GM18498 (cell line): ENCODE results near the gene ALDH1A3.

Experiments used
- ATAC-seq: cut with Tn5 transposase; IDR thresholded peaks from one replicate; pipeline ENCODE4 v1.9.1; 2021; ENCODE audit warnings: mild to moderate bottlenecking, moderate library complexity; ENCODE audit not compliant: unreplicated experiment

Gene ALDH1A3

DNA sequence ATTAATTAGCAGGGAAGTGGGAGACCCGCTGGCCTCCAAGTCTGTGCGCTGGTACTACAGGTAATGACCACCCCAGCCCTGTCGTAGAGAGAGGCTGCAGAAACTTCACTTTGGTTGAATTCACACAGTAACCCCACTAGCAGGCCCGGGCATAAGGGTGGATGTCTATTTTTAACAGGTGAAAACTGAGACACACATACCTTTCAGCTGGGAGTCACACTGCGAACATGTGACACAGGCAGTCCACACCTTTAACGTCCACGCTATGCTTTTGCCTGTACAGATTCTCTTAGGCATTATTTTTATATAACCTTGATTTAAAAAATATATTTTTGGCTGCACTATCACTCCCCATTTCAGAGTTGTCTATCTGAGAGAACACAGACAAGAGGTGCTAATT, 43.4 kb downstream of the ALDH1A3 start:
- no peak for ATAC-seq

DNA sequence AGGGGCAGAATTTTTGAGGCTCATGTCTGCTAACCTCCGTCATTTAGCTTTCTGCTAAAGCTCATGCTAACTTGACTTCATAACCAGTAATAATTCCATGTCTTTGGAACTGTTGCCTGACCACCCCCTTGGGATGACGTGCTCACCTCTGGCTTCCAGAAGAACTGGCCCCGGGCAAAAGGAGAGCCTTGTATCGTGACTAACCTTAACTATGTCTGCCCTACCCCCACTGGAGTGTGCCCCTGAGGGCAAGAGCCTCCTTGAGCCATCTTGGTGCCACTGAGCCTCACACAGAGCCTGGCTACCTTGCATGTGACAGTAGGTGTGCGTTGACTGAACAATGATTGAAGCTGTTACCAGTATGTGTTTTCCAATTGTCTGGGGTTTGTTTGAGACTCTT, 44.3 kb downstream of the ALDH1A3 start:
- ATAC-seq: no peak

DNA sequence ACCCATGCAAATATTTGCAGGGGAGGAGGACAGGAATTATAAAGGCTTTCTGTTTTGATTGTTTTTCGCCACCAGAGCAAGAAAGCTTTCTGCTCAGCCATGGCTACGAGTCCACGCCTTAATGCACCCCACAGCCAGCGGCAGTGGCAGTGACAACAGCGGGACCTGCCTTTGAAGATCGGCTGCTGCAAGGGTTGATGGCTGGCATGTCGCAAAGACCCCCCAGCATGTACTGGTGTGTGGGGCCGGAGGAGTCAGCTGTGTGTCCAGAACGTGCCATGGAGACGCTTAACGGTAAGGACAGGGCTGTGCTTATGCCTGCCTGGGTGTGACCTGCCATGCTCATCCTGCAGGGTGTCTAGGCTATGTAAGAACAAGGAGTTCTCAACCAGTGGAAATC, 44.8 kb downstream of the ALDH1A3 start:
- ATAC-seq: no peak

DNA sequence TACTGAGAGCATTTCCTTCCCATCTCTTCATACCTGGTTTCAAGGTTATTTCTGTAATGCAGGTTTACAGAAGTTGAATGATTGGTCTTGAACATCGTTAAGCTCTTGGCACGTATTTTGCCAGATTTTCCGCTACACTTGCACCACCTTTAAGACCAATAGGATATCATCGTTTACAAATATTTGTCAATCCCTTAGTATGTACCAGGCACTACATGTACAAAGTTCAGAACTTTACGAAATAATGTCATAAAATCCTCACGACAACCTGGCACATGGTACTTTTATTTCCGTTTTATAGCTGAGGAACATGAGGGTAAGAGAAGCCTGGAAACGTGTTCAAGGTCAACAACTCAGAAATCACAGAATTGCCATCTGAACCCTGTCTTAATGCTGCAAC, 45.8 kb downstream of the ALDH1A3 start:
- no peak for ATAC-seq

DNA sequence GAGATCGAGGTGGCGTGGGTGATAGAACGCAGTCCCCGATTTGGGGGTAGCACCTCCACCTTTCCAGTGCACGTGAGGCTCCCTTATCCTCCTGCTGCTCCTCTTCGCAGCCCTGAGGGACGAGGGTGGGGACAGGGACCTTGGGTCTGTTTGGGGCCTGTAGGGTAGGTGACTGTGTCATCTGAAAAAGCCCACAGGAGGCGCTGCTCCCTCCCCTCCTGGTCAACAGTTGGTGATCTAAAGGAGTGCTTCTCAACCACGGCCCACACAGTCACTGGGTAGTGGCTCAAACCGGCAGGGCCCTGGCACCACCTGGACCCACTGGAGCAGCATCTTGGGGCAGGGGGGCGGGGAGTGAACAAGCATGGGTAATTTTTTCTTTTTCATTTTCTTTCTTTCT, 46.6 kb downstream of the ALDH1A3 start:
- ATAC-seq: no peak

DNA sequence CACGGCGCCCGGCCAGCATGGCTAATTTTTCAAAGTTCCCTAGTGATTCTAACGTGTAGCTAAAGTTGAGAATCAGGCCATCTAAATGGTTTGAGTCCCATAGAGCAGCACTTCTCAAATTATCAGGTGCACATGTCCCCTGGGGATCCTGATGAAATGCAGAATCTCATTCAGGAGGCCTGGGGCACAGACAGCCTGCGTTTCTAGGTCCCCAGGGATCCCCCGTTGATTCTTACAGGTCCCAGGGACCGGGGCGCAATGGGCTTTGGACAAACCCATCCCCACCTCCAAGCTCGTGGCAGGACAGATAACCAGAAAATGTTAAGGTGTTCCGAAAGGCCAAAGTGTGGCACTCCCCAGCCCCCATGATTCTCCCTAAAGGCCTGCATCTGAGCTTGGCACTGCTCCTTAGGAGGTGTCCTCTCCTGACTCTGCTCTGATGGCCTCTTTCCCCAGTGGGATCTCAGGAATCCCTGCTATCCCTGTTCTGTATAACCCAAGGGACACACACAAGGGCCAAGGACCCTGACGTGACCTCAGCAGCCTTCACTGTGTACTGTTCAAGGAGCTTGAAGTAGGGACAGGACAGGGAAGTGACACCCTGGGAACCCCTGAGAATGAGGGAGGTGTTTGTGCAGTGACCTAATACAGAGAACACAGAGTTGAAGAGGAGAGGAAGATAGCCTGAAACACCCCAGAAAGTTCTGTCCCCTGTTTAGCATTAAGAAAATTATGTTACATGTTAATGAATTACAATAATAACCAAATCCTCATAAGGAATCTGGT, 47.5 kb downstream of the ALDH1A3 start:
- no peak for ATAC-seq

DNA sequence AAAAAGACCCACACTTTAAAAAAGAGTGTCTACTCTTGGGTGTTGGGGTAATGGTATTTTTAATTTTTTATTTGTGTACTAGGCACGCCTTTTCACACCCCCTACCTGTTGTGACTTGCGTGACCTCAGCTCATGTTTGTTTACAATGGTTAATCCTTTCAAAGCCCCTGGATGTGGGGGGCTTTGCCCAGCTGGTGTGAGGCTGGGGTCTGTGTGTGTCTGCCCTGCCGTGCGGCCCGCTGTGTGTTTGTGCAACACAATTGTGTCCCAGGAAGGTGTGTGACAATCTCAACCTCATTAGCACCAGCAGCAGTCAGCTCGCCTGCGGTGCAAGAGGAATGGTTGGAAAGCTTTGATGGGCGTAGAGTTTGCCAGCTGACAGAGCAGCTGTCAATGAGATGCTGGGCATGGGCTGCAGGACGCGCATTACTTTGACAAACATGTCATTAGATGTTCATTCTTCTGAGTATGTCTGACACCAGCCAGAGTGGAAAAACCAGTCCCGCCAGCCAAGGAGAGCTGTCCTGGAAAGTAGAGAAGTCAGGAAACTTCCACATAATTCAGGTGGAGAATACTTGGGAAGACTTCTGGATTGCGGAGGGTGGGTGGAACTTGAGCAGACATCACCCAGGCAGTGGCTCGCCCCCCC, 49.1 kb downstream of the ALDH1A3 start:
- no peak for ATAC-seq

DNA sequence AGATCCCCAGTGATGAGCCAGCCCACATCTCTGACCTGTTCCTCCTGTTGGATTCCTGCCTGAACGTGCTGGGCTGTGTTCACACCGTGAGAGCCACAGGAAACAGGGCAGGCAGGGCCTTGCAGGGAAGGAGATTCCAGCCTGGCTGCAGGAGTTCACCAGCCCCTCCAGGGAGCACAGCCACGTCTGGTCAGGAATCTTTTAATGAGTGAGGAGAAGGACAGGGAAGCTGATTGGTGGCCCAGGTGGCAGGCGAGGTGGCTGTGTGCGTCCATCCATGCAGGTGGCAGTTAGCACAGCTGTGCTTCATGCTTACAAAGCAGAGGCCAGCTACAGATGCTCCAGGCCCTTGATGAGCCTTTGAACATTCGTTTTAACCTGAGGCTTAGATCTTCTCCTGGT, 50.0 kb downstream of the ALDH1A3 start:
- ATAC-seq: peak; percentile 35

DNA sequence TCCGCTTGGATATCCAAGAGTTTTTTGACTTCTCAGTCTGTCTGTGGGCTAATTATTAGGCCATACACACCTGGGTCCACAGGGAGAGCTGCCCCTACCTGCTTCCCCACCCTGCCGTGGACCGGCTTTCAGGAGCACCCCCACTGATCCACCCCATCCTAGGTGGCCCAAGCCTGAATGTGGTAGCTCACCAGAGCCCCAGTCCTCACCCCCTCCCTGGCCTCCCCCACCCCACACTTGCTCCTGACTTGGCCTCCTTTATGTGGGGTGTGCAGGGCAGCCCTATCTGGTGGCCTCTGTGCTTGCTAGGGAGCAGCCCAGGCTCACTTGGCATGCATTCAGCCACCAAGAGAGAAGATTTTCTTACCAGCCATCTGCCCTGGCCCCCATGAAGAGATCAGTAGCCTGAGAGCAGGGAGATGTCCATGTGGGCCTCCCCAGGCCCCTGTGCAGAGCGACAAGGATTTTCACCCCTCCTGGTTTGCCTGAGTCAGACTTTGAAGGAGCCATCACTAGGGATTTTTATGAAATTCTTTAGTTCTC, 50.7 kb downstream of the ALDH1A3 start:
- no peak for ATAC-seq

DNA sequence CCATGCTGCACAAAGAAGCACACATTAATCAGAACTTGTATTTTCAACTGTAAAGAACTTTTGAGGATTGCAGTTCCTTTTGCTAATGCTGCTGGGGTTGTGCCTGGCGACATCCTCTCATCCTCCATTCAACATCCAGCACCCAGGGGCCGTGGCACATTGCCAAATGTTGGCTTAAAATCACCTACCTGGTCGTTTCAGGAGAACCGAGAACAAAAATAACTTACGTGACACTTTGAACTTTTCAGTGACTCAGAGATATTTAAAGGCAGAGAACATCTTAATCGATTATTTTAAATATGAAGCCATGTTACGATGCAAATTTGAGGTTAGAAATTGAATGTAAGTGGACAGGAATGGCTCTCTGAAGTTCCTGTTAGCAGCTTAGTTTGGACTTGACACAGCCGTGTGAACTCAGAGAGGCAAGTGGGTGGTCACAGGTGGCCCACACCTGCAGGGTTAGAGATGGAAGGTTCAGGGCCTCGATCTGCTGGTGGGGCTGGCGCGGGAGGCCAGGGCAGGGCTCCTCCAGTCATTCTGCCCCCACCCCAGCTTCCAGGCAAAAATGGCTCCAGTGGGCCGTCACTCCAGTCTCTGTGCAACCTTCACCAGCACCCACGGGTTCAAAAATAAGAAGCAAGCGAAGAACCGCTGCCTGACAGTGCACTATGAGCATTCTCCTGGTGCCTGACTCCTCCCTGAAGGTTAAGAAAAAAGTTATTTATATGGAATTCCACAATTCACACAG, 51.7 kb downstream of the ALDH1A3 start:
- peak; percentile 60 for ATAC-seq

DNA sequence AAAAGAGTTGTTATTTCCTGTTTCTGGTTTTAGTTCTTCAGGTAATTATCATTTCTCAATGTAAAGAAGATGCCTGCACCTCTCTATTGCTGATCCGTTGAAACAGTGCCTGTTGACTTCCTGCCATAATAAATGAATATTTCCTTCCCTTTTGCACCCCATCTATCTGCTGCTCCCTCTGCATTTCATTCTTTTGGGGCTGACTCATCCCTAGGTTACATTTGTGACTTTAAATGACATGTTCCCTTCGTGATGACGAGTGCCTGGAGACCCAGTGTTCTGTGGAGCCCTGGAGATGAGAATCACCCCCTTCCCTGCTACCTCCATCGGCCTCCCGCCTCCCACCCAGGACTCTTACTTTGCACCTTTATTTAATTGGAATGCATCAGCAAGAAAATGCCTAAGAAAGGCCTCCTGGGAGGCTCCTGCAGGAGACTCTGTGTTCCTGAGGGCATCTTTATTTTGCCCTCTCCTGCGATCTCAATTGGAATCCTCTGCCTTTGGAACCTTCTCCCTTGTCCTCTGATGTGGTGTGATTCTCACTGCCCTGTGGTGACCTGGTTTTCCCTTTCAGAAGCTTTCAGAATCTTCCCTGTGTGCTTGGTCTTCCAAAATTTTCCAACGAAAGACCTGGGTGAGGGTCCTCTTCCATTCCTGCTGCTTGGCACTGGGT, 53.2 kb downstream of the ALDH1A3 start:
- no peak for ATAC-seq

DNA sequence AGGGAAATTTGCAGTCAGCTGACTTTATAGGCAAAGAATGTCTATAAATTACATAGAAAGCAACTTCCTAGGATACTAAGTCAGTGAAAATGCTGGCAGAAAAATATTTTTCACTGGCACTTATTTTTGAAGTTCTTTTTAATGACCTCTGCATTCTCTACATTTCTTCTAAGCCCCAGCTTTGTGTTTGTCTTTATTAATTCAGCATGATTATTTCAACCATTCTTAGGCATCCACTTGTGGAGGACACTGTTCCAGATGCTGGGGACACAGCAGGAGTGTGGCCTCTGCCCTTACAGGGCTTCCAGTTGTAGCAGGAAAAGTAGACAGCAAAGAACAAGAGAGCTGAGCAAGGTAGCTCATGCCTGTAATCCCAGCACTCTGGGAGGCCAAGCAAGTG, 54.5 kb downstream of the ALDH1A3 start:
- no peak for ATAC-seq

DNA sequence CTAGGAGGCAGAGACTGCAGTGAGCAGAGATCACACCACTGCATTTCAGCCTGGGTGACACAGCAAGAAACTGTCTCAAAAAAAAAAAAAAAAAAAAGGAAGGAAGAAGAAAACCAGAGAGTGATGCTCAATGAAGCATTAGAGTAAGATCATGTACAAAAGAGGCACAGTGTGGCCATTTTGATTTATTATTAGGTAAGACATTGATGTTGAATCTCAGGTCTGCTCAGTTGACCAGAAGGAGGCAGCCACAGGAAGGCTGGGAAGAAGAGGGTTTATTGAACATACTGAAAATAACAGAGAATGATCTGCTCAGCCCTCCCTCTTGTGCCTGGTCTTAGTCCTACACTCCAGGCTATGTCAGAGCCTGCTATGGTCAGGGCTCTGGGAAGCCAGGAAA, 55.1 kb downstream of the ALDH1A3 start:
- ATAC-seq: no peak

DNA sequence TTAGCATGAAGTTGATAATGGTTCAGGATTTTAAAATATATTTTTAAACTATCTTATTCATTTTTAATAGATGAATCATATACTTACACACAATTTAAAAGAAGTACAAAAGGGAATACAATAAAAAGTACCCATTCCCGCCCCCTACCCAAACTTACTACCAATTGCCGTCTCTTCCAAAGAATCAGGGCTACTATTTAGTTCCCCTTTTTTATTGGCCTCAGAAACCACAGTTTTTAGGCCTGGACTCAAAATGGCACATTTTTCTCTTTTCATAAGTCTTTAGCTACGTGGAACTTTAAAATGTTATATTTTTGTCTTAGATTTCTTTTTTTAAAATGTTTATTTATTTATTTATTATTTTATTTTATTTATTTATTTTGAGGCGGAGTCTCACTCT, 57.5 kb downstream of the ALDH1A3 start:
- no peak for ATAC-seq

DNA sequence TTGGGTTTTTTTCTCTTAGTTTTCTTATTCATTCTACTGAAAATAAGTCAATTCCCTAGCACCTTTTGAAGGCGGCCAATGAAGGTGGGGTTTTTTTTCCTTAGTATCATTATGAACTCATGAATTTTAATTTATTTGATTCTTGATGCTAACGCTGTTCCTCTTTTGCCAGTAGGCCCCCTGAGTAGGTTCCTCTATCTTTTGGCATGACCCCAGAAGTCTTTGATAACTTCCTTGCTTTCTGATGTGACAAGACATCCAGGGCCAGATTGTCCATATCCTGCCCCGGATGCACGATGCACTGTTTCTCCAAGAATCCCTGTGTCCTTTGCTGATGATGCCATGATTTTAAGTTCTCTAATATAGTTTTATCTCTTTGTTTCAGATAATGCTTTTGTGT, 60.2 kb downstream of the ALDH1A3 start:
- no peak for ATAC-seq

DNA sequence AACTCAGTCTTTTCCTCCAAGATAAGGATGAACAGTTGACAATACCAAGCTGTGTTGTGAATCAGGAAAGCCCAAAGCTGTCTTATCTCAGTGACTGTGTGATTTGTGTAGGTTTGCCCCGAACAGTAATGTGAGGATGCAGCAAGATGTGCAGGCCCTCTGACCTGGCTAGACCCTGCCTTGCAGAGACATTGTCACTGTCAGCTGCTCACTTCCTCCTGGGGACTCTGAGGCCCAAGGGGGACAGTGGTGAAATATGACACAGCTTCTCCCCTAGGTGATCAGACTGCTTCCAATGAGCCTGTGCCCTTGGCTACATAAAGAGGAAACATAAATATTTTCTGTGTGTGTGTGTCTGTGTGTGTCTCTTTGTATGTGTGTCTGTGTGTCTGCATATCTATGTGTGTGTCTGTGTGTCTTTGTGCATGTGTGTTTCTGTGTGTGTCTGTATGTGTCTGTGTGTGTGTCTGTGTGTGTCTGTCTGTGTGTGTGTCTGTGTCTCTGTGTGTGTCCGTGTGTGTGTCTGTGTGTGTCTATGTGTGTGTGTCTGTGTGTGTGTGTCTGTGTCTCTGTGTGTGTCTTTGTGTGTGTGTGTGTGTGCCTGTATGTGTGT, 61.2 kb downstream of the ALDH1A3 start:
- ATAC-seq: peak; percentile 85

DNA sequence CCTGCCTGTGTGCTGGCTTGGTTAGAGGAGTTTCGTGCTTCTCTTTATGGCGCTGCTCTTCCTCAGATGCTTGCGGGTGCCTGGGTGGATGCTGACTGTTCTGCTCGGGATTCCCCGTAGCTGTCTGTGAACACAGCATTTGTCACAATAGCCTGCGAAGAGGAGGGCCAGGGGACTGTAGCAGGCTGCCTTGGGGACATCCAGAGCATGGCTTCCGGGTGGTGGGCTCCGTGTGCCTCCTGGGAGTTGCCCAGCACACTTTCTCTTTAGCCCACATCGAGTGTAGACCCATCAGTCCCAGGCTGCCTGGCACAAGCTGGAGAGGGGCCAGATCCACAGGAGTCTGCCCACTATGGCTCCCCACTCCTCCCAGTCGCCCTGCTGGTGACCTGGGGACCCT, 61.9 kb downstream of the ALDH1A3 start:
- ATAC-seq: peak; percentile 46

DNA sequence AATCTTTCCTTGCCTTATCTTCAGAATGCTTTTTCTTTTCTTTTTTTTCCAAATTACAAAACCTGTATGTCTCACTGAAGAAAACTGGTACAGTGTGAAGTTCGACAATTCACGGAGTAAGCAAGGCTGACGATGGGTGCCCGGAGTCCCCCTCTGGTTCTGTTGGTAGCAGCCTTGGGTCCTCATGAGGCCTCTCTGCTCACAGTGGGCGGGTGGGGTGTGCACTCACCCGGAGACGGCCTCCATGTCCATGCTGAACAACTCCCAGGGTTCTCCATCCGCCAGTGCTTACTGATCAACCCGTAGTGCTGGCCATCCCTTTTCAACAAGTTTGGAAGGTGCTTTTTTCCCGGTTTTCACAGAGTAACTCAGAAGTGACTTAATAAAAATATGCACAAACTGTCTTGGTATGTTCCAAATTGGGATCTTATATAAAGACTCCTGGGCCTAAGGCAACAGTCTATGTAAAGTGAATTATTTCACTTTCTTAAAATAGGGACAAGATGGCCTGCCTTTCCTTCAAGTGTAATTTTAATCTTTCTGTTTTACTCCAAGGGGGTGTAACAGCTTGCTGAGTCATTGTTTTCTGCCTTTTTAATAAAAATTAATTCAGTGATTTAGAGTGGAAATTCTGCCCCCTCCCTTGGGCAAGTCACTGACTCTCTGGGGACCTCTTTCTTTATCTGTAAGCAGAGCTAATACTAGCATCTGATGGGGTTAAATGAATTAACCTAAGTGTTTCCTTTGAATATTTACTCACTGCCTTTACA, 63.2 kb downstream of the ALDH1A3 start:
- no peak for ATAC-seq

DNA sequence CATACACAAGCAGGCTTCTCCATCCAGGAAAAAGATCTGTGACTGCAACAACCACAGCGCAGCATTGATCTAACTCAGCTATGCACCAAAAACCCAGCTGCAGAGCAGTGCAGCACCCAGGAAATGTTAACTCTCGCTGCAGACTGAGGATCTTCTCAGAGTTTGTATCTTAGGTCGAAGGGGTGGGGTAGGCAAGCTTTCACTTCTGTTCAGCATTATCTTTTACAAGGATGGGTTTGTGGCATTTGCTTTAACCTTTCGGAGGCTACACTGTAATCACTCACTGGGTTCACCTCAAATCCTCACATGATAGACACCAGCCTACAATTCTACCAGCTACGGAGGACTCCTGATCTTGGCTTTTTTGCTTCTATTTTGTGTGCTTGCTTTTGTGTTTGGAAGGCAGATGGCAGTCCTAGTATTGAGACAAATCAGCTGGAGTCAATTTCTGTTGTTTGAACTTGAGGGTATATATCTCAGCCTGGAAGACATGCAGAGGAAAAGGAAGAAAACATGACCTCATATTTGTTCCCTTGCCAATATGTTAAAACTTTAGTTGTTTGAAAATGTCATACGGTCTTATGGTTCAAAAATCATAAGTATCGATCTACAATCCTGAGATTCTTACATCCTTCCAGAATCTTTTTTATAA, 64.7 kb downstream of the ALDH1A3 start:
- ATAC-seq: no peak
